ENCODE results near the gene ERGIC1.

Gene ERGIC1

DNA sequence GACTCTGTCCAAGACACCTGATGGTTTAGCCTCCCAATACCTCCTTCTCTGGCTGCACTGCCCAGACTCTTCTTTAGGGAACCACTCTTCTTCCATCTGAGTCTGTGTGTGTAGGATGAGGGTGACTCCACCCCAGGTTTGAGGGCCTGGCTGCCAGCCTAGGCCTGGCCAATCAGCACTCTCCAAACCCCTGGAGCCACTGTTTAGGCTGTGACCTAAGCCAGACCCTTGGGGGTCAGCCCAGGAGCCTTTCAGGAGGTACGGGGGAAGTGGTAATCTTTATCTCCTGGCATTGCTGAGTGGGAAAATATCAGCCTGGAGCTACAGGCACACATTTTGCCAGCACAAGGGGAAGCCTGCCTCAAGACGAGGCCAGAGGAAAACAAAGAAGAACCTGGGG, 6.2 kb upstream of the ERGIC1 start:
- DNase-seq (ENCODE audit: low read depth in 2 of 2, low spot score in 1 of 2) = no peak

DNA sequence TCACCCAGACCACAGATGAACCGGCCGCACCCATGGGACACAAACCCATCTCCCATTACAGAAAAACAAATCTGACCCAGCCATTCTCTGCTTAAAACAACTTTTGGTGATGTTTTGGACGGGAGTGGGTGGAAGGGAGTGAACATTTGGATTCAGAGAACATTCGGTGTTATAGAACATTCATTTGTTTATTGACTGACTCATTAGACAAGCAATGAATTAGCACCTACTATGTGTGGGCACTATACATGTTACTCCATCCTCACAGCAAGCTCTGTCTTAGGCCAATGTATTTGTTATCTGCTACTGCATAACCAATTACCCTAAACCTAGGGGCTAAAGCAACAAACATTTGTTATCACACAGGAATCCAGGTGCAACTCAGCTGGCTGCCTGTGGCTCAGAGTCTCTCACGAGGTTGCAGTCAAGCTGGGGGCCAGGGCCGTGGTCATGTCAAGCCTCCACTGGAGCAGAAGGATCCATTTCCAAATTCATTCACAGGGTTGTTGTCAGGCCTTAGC, 5.1 kb upstream of the ERGIC1 start:
- no peak for DNase-seq (ENCODE audit: low read depth in 2 of 2, low spot score in 1 of 2)

DNA sequence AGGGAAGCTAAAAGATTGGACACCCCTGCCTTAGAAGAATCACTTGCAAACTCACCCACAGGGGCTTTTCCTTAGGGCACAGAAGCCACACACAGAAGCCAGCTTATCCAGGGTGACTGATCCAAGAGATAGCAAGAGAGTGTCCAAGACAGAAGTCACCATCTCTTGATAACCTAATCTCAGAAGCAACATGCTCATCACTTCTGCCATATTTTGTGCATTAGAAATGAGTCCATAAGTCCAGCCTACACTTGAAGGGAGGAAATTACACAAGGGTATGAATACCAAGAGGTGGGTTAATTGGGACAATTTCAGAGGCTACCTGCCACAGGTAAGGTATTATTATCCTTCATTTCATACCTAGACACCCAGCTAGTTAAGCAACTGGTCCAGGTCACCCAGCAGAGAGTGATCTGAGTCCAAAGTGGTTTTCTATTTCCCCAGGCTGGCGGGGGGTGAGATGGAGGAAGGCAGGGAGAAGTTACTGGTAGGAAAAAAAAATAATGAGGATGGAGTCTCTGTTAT, 3.7 kb upstream of the ERGIC1 start:
- no peak for DNase-seq (ENCODE audit: low read depth in 2 of 2, low spot score in 1 of 2)

DNA sequence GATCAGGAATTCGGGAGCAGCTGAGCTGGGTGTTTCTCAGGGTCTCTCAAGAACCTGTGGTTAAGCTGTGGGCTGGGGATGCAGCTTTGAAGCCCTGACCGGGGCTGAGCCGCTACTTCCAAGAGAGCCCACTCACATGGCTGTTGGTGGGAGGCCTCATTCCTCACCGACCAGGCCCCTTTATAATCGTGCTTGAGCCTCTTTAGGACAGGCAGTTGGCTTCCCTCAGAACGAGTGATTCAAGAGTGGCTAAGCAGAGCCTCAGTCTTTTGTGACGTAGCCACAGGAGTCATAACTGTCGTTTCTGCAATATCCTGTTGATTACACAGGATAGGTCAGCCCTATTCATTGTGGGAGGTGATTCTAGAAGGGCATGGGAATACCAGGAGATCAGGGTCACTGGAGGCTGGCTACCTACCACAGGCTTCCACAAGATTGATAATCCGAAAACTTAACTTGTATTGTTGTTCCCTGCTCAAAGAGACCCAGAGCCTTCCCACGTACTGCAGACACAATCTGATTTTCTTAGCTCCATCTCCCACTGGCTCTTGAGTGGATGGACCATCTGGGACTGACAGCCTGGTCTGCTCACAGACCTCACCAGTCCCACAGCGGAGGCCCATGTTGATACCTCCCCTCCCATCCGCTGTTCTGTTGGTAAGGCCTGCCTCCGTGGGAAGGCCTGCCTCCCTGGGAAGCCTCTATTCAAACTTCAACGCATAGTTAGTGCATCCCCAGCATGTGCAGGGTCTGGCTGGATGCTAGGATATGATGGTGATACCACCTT, 3.0 kb upstream of the ERGIC1 start:
- no peak for DNase-seq (ENCODE audit: low read depth in 2 of 2, low spot score in 1 of 2)

DNA sequence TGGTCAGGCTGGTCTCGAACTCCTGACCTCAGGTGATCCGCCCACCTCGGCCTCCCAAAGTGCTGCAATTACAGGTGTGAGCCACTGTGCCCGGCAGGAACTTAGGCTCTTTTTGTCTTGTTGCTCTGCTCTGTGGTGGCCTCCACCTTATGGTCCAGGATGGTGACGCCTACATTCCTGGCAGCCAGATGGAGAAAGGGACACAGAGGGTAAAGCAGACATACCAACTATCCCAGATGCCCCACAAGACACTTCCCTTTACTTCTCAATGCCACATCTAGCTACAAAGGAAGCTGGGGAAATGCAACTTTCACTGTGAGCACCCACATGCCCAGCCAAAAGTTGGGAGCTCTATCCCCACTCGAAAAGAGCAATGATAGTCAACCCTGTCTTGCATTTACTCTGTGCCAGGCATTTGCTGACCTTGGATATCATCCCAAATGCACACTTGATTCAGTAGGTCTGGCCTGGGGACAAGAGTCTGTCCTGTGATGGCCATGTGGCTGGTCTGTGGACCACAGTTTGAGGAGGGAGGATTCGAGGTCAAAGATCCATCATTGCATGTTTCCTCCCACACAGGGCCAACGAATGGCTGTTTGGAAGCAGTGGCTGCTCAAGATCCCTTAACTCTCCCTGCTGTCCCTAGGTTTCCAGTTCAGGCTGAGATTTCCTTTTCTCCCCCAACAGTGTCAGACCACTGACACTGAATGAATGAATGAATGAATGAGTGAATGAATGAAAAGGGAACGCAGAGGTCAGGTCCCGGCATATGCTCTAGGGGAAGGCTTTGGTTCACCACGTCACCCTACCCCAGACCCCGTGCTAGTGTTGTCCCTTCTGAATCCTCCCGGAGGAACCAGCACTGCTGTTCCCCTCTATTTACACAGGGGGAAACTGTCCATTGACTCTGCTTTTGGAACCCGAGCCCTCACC, 1.4 kb upstream of the ERGIC1 start:
- DNase-seq (ENCODE audit: low read depth in 2 of 2, low spot score in 1 of 2) = no peak

DNA sequence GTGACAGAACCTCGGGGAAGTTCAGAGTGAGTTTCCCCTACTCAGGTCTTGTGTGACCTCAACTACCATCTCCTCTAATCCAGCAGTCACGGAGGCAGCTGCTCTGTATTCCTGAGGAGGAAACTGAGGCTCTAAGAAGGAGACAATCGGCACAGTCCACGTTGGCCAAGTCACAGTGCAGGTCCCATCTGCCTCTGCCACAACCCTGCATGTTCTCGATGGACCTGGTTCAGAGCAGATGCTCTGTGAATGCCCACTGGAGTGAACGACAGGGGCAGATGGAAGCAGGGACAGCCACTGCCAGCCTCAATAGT, 722 bp upstream of the ERGIC1 start:
- no peak for DNase-seq (ENCODE audit: low read depth in 2 of 2, low spot score in 1 of 2)

DNA sequence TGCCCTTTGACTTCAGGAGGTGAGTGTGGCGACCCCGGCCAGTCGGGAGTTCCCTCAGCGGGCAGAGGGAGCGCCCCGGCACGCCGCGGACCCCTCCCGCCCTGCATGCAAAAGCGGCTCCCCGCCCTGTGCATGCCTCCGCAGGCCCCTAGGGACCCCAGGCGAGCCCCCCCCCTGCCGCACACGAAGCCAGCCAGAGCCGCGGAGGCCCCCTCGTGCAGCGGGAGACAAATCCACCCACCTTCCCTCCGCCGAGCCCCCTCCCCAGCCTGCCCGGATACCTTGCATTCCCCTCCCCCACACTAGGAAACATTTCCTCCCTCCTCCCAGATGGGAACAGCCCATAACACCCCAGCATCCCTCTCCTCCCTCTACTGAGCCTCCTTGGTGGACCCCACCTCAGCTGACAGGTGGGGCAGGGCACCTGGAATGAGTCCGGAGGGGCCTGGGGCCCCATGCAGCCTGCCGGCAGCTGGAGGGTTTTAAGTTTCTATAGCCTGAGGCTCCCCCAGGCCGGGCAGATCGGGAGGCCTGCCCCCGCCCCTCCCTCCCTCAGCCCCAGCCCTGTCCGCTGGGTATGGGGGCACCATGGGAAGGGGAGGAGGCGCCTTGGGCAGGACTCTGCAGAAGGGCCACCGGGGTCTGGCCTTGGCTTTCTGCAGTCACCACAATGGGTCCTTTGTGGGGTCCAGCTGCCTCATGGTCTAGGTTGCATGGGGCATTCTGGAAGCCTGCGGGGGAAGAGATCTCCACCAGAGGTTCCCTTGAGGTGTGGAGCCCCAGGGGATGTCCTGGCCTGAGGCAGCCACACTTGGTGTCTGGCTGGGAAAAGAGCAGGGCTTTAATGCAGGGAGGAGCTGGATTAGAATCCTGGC, 601 bp downstream of the ERGIC1 start:
- DNase-seq (ENCODE audit: low read depth in 2 of 2, low spot score in 1 of 2) = no peak

DNA sequence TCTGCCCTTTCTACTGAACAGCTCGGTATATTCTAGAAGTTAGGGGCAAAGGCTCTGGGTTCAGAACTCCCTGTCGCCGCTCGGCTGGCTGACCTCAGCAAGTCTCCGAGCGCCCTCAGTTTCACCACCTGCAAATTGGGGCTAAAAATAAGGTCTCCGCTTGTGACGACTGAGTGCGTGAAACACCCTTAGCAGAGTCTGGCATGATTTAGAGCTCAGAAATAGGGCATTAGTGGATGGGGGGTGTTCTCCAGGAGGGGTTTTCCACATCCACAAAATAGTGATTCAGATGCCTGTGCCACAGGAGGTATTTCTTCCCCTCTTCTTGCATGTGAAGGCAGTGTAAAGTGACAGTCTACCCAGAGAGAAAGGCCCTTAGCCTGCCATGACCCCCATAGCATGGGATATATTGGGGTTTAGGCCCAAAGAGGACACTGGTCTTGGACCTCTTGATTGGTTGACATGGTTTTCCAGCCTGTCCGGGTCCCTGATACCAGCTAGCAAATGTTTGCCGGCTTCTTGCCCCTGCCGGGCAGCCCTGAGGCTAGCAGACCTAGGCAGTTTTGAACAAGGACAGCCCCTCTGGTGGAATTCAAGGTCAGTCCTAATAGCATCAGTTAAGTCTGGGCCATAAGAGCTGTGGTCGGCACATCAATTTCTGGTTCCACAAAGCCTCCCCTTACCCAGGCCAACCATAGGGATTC, 1.4 kb downstream of the ERGIC1 start:
- no peak for DNase-seq (ENCODE audit: low read depth in 2 of 2, low spot score in 1 of 2)

DNA sequence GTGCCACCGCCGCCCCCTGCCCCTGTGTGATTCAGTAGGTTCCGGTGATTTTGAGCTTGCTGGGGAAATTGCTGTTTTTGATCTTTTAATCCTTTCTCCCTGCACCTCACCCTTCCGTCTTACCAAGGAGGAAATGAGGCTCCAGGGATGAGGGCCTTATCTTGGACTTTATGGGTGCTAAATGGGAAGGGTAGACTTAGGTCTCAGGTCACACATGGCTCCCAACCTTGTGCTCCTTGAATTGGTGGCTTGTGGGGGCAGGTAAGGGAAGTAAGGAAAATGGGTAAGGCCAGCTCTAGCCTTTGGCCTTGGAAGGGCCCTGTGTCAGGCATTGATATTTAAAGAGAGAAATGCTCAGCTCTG, 1.9 kb downstream of the ERGIC1 start:
- no peak for DNase-seq (ENCODE audit: low read depth in 2 of 2, low spot score in 1 of 2)

DNA sequence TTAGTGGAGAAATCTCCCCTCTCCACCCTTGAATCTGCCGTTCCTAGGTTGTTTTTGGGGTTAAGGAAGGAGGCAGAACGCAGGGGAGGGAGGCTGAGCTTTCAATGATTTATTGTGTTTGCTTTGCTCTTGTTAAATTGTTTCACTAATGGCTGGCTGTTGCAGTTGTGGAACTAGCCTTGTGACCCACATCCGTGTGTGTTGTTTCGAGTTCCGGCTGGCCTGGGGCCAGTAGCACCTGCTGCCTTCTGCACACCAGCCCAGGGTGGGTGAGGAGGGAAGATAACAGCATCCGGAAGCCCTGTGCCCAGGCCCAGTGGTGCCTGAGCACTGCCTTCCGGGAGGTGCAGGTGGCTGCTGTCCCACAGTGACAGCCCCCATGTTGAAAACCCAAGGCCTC, 3.6 kb downstream of the ERGIC1 start:
- DNase-seq (ENCODE audit: low read depth in 2 of 2, low spot score in 1 of 2) = peak in 1 of 2 donors; percentile 23

DNA sequence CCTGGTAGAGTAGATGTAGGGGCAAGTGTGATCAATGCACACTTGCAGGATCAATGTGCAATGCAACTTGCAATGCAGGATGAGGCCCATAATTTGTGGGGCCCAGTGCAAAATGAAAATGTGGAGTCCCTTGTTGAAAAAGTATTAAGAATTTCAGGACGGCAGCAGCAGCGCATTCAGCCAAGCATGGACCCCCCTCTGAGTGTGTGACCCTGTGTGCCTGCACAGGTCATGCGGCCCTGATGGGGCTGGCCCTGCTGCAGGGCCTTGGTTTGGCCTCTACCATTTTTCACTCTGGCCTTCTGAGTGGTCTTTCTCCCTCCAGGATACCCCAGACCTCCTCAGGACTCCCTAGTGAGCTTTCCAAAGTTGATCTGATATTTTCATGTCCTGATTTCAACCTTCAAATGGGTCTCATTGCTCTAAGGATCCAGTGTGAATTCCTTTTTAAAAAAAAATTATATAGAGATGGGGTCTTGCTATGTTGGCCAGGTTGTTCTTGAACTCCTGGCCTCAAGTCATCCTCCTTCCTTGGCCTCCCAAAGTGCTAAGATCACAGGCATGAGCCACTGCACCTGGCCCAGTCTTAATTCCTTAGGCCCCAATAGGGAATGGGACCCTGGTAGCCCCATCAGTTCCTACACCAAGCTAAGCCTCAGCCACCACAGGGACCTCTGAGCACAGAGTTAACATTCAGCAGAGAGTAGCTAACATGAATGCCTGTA, 4.3 kb downstream of the ERGIC1 start:
- no peak for DNase-seq (ENCODE audit: low read depth in 2 of 2, low spot score in 1 of 2)

DNA sequence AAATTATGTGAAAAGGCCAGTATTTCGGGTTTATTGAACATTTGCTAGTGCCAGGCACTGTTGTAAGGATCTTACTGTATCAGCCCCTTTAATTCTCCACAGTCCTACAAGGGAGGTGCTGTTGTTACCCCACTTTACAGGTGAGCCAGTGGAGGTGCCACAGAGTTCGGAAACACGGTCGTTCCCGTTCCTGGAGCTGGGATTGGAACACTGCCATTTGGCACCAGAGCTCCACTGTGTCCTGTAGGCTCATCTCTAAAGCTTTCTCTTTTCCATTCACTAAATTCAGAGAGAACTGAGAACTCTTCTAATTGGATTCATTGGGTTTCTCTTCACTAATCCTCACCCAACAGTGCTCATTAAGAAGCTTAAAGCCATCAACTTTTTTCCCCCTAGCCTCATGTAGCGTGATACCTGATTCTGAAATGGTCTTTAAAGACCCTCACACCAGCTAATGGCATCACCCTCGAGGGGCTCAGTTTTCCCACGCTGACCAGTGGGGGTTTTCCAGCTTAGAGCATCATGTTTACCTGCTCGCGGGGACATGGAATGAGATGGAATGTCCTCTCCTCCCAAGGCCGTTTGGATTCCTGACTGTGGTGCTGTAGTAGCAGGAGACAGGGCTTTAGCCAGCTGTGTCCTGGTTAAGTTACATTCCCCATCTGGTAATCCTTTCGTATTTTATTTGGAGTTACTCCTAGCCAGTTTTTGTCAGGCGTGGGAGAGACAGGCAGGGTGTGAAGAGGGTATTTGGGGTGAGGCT, 5.8 kb downstream of the ERGIC1 start:
- no peak for DNase-seq (ENCODE audit: low read depth in 2 of 2, low spot score in 1 of 2)

DNA sequence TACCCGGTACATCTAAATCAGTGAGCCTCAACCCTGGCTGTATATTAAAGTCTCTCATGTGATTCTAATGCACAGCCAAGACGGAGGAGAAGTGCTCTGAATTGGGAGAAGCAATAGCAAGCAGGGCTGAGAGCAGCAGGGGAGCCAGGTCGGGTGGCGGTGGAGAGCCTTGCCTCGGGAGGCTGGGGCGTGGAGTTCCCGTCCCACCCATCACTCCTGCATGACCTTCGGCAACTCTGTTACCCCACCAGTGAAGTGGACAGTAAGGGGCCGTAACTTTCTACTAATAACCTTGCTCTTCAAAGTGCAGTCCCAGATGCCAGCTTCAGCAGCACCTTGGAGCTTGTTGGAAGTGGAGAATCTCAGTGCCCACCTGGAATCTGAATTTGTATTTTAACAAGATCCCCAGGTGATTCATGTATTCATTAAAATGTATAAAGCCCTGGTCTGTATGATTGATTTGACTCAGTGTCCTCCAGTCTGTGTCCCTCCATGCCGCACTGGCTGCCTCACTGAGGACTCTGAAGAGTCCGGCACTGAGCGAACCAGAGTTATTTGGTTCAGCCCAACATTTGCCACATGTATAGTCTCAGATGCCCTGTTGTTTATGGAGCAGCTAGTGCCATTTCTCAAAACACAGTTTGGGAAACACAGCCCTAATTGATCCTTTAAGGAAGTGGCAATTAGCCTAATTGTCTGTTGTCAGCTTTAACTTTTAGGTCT, 6.5 kb downstream of the ERGIC1 start:
- no peak for DNase-seq (ENCODE audit: low read depth in 2 of 2, low spot score in 1 of 2)

DNA sequence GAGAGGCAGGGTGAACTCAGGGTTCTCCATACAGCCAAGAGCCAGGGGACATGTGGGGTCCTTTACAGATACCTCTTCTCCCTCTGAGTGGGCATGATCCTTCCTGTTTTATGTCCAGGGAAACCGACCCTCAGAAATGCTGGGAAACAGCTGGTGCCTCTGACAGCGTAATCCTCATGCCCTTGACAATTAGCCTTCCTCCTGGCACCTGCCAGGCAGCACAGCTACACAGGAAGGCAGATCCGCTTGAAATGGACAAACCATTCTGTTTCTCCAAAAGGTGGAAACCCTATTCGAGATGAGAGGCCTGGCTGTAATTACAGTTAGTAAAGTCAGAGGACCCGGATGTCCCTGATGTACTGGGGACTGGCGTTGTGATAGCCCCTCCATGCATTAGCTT, 7.2 kb downstream of the ERGIC1 start:
- no peak for DNase-seq (ENCODE audit: low read depth in 2 of 2, low spot score in 1 of 2)

DNA sequence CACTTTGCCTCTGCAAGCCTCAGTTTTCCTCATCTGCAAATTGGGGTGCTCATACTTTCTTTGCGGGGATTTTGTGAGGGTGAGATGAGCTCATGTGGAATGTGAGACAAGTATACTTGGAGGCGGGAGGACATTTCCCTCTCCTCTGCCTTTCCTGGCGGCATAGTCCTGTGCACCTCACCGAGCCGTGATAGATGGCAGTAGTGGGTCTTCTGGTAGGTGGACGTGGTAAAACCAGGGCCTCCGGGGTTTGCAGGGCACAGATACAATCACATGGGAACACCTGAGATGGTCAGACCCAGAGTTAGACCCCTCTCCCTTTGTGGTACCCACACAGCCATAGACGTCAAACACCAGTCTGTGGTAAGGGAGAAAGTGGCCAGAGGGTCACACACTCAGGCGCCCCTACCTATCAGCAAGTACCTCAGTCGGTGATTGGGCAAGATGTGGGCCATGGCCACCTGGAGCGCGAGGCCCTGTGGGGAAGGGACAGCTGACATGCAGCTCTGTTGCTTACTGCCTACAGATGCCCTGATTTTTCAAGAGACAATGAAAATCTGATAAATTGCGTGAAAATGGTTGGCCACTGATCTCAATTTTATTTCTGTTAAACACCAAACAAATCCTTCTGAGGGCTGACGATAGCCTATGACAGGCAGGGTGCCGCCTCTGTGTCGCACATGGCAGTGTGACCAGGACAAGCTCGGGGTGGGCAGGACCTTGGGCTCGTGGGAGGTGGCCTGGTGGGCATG, 9.9 kb downstream of the ERGIC1 start:
- DNase-seq (ENCODE audit: low read depth in 2 of 2, low spot score in 1 of 2) = no peak

DNA sequence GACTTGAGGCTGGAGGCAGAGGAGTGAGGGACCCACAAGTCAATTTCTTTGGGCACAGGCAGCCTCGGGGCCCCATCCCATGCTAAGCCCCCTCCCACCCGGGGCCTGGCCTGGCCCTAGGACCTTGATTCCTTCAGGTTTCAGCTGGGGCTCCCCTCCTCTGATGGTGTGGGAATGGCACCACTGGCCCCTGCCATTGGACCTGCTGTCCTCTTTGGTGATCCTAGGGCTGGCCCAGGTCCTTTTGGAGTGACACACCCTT, 10.5 kb downstream of the ERGIC1 start:
- no peak for DNase-seq (ENCODE audit: low read depth in 2 of 2, low spot score in 1 of 2)

DNA sequence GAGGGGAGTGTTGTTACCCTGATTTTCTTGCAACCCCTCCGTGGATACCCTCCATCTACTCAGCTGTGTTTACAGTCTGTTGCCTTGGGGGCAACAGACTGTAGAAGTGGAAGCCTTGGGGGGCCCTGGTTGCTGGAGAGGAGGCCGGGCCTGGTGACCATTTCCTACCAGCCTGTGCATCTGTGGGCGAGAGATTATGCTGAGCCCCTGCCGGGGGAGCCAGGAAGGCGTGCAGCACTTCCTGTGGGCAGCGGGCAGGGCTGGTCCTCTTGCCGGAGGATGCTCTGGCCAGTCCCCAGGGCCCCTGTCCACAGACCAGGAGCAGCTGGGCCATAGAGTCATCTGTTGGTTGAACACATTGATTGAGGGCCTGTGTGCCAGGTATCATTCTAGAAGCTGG, 11.1 kb downstream of the ERGIC1 start:
- no peak for DNase-seq (ENCODE audit: low read depth in 2 of 2, low spot score in 1 of 2)

DNA sequence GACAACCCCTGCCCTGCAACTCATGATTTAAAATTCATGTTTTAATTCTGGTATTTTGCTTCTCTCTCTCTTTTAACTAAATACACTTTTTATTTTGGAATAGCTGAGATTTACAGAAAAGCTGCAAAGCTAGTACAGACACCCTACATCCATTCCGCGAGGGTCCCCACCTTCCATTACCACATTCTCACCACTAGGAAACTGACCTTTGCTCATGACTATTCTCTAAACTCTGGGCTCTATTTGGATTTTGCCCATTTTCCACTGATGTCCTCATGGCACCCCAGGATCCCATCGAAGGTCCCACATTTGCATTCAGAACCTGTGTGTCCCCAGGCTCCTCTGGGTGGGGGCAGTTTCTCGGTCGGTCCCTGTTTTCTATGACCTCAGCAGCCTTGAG, 11.5 kb downstream of the ERGIC1 start:
- DNase-seq (ENCODE audit: low read depth in 2 of 2, low spot score in 1 of 2) = no peak

Measured in stimulated activated CD8-positive, alpha-beta memory T cell treated with anti-CD3 and anti-CD28 coated beads, Interleukin-4, amount 100 ng/mL, for 1 hour (primary cell).